ENCODE results near the gene INHBC.
"Not testable (repeated sequence)": the region's sequence is repeated elsewhere in the genome, so short reads cannot be mapped to it uniquely, and the experiment has no call there.

Gene INHBC

DNA sequence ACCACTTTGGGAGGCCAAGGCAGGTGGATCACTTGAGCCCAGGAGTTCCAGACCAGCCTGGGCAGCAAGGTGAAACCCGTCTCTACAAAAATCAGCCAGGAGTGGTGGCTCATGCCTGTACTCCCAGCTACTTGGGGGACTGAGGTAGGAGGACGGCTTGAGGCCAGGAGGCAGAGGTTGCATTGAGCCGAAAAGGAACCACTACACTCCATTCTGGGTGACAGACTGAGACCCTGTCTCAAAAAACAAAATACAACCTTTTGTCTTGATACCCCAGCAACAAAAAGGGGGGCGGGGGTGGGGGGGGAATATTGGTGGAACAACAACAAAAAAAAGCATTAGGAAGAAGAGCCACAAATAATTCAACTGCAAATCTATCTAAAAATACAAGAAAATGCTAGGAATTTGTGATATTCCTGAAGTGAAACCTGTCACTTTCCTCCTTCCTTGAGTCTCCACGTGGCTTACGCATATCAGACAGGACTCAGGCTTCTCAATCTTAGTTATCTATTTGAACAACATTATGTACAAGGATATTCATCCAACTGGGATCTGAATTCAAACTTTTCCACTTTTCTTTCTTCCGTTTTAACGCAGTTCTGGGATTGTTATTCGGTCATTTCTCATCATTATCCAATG is 5.0 kb upstream of the INHBC start:
- no peak for DNase-seq

DNA sequence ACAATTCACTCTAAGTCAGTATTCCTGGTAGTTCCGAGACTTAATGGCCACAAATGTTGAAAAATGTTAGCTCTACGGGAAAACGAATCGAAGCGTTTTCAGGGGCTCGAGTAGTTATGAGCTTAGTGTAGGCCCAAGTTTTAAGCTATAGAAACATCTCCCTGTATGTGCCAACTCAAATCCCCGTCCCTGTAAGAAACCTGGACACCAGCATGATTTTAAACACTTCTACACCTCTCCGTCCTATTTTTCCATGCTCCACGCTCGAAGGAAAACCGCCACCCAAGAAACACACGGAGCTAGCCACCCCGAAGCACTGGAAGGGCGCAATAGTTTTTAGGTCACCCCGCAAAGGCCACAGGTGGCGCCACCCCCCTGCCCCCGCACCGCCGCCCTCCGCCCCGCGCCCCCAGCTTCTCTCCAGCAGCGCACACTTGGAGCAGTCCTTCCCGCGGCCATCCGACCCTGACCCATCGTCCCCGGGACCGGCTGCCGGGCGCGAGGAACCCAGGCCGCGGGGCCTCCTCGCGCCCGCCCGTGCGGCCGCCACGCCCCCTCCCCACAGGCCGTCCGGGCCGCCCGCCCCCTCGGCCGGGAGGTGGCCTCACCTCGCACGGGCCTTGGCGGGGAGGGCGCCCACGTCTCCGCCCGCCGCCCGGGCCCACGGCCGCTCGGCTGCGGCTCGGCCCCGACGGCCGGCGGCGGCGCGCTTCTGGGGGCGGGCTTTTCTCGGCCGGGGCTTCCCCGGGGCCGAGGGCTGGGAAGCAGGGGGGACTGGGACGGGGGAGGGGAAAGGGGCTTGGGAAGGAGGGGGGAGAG is 4.3 kb upstream of the INHBC start:
- DNase-seq = peak; percentile 64

DNA sequence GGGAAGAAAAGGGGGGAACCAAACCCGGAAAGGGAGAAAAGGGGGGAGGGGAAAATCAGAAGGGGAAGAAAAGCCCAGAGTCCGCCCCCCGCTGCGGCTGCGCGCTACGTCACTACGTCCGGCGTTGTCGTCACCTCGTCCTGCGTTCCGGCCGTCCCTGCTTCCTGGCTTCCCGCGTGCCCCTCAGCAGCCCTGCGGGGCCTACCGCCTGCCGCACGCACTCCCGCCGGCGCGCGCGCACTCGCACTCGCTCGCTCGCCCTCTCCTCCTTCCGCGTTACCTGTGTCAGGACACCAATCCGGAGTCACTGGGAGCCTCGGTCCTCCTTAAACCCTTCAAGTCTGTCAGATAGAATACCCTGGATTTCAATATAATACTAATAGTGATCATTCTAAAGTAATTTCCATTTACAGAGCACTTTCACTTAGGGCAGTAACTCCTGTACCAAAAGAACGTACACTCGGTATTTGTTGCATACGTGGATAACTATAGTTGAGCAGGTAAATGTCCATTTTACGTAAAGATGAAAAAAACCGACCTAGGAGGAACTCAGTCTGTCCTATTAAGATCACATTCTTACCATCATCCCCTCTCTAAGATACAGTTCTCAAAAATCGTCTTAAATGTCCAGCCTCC is 3.5 kb upstream of the INHBC start, which contains the start of gene R3HDM2:
Gene R3HDM2, minus strand, starts transcription at position 113 of the 636 bp plus-strand sequence. CDS start 120,615 bp downstream, outside the sequence.
- peak; percentile 95 for DNase-seq

DNA sequence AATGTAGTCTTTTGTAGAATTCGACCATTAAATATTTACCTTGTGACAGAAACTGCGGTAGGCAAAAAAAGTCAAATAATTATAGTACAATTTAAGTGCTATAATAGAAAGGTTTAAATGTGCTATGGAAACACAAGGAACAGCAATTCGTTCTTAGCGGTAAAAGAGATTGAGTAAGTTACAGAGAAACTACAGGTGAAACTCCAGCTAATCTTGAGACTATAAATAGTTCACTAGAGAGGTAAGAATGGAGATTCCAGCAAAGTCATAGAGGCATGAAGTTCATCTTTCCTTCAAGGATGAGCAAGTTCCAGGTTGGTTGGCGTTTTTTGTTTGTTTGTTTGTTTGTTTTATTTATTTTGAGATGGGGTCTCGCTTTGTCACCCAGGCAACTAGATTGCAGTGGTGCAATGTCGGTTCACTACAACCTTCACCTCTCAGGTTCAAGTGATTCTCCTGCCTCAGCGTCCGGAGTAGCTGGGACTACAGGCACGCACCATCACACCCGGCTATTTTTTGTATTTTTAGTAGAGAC is 2.9 kb upstream of the INHBC start:
- no peak for DNase-seq

DNA sequence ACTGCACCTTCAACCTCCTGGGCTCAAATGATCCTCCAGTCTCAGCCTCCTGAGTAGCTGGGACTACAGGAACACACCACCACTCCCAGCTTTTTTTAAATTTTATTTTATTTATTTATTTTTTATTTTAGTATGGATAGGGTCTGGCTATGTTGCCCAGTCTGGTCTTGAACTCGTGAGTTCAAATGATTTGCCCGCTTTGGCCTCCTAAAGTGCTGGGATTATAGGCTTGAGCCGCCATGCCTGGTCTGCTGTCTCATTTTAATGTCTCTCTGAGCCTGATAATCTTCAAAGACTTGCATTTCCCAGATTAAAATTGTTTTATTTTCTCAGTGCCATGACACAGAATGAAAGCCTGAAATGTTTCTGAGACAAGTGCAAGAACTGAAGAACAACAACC is 1.2 kb upstream of the INHBC start:
- no peak for DNase-seq

DNA sequence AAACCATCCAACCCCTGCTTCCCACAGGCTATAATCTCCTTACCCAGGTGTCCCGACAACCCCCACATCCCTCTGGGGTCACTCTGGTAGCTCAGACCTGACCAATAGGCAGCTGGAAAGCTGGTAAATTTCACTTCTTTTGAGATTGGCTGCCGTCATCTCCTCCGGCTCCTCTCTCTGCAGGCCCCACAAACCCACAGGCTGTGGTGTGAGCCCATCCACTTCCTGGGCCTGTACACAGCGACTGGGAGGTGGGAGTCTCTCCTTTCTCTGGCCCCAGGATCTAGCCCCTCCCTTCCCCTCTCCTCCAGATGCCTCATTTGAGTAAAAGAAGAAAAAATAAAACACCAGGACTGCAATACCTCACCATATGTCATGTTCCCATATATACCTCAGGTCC is 709 bp downstream of the INHBC start:
- DNase-seq = no peak

DNA sequence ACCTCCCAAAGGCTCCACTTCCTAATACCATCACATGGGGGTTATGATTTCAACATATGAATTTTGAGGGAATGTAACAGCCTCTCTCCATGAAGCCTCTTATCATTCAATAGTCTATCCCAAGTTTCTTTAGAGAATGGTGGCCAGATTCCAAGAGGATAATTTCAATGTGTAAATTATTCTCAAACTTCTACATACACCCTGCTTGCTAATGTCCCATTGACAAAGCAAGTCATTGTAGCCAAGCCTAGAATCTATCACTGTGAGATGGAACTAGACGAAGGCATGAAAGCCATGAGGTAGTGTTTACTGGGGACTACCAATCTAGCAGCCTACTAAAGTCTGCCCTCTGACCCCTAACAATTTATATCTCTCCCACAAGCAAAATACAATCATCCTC is 3.8 kb downstream of the INHBC start:
- DNase-seq = no peak

DNA sequence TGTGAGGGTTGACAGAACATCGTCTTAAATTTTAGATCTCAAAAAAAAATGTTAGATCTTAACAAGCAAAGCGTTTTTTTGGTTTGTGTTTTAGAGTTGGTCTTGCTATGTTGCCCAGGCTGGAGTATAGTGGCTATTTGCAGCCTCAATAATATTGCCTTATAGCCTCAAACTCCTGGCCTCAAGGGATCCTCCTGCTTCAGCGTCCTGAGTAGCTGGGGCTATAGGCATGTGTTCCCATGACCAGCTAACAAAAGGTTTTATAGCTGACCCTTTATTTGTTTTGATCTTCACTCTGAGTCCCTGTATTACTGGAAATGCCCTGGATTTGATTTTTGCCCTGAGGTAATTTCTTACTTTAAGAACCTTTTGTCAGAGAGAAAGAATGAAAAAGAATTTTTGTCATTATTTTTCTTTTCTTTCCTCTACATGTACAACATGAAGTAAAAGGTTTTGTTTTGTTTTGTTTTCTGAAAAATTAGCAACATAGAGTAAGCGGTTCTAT is 5.2 kb downstream of the INHBC start:
- no peak for DNase-seq

DNA sequence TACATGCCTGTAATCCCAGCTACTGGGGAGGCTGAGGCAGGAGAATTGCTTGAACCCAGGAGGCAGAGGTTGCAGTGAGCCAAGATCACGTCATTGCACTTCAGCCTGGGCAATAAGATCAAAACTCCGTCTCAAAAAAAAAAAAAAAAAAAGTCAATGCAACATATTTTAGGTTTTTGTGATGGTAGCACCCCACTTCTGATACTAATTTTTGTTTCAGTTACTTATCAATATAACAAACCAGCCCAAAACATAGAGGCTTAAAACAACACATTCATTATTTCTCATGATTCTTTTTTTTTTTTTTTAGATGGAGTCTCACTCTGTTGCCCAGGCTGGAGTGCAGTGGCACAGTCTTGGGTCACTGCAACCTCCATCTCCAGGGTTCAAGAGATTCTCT is 6.8 kb downstream of the INHBC start:
- DNase-seq = not testable (repeated sequence)

DNA sequence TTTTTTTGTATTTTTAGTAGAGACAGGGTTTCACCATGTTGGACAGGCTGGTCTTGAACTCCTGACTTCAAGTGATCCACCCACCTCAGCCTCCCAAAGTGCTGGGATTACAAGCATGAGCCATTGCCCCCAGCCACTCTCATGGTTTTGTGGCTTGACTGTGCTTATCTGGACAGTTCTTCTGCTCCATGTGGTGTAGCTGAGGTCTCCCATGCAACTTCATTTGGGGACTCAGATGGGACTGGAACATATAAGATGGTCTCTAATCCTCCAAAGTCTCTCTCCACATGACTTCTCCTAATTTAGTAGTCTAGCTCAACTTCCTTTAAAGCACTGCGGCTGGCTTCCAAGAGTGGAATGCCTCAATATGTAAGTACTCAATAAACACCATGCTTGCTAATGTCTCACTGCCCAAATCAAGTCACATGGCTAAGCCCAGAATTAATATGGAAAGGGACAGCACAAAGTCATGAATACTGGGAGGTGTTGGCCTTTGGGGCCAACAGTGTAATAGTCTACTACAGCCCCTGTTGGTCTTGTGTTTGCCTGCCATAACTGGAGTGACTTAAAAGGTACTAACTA is 7.4 kb downstream of the INHBC start:
- no peak for DNase-seq

DNA sequence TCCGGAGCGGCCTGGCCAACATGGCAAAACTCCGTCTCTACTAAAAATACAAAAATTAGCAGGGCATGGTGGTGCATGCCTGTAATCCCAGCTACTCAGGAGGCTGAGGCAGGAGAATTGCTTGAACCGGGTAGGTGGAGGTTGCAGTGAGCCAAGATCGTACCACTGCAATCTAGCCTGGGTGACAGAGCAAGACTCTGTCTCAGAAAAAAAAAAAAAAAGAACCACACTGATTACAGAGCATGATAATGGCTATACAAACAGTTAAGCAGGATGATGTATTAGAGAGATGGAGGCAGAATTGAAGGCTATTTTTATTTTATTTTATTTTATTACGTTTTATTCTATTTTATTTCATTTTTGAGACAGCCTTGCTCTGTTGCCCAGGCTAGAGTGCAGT is 9.8 kb downstream of the INHBC start:
- DNase-seq = not testable (repeated sequence)

DNA sequence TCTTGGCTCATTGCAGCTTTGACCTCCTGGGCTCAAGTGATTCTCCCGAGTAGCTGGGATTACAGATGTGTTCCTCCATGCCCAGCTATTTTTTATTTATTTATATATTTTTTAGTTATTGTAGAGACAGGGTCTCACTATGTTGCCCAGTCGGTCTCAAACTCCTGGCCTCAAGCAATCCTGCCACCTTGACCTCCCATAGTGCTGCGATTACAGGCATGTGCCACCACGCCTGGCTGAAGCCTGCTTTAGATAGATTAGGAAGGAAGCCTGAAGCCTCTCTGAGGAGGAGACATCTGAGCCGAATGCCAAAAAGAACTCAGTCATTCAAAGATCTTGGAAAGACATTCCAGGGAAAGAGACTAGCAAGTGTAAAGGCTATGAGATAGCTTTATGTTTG is 10.2 kb downstream of the INHBC start:
- DNase-seq = no peak

DNA sequence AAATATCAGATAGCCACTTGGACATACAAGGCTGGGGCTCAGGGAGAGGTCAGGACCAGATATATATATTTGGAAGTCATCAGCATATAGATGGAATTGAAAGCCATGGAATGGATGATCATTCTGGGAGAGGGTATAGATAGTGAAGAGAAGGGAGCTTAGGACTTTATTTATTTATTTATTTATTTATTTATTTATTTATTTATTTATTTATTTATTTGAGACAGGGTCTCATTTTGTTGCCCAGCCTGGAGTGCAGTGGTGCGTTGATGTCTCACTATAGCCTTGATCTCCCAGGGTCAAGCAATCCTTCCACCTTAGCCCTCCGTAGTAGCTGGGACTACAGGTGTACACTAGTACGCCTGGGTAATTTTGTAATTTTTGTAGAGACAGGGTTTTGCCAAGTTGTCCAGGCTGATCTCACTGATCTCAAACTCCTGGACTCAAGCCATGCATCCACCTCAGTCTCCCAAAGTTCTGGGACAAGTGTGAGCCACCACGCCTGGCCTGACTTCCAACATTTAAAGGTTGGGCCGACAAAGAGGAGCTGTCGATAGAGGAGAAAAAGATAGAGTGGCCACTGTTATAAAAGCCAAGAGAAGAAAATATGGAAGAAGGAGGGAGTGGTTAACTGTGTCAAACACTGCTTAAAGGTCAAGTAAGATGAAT is 11.8 kb downstream of the INHBC start:
- DNase-seq = no peak

DNA sequence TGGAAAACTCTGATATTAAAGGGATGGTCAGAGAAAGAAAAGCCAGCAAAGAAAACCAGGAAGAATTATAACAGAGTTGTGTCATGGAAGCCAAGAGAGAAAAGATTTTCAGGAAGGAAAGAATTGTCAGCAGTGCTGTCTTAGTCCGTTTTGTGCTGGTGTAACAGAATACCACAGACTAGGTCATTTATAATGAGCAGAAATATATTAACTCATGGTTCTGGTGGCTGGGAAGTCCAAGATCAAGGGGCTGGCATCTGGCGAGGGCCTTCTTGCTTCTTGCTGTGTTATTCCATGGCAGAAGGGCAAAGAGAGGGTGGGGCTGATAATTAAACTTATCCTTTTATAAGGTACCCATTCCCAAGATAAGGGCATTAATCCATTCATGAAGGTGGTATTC is 14.1 kb downstream of the INHBC start:
- DNase-seq = no peak

DNA sequence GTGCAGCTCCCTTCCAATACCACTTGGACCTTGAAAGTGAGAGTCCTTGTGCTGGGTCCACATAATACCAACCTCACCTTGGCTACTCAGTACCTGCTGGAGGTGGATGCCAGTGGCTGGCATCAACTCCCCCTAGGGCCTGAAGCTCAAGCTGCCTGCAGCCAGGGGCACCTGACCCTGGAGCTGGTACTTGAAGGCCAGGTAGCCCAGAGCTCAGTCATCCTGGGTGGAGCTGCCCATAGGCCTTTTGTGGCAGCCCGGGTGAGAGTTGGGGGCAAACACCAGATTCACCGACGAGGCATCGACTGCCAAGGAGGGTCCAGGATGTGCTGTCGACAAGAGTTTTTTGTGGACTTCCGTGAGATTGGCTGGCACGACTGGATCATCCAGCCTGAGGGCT is 14.8 kb downstream of the INHBC start:
- no peak for DNase-seq

DNA sequence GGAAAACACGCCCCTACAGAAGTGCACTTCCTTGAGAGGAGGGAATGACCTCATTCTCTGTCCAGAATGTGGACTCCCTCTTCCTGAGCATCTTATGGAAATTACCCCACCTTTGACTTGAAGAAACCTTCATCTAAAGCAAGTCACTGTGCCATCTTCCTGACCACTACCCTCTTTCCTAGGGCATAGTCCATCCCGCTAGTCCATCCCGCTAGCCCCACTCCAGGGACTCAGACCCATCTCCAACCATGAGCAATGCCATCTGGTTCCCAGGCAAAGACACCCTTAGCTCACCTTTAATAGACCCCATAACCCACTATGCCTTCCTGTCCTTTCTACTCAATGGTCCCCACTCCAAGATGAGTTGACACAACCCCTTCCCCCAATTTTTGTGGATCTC is 15.5 kb downstream of the INHBC start:
- DNase-seq = no peak

DNA sequence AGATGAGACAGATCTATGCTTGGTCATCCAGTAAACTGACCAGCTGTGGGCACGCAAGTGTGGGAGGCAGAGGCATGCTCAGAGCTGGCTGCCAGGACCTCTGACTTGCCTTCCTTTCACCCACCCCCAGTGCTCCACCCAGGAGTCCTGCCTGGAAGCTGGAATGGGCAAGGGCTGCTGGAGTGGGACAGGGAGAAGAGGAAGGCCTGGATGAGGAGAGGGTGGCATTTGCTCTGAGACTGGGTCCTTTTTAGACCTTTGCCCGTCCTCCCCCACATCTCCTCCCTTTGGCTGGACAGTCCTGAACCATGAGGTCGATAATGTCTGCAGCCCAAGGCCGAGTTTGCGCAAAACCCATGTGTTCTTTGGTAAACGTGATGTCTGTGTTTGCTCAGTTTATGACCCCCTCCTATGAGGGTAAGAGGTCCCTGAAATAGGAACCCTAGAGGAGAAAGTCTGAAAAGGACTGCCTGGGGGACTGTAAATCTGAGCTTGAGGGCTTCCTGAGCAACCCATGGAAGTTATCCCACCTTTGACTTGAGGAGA is 16.7 kb downstream of the INHBC start:
- DNase-seq = no peak

DNA sequence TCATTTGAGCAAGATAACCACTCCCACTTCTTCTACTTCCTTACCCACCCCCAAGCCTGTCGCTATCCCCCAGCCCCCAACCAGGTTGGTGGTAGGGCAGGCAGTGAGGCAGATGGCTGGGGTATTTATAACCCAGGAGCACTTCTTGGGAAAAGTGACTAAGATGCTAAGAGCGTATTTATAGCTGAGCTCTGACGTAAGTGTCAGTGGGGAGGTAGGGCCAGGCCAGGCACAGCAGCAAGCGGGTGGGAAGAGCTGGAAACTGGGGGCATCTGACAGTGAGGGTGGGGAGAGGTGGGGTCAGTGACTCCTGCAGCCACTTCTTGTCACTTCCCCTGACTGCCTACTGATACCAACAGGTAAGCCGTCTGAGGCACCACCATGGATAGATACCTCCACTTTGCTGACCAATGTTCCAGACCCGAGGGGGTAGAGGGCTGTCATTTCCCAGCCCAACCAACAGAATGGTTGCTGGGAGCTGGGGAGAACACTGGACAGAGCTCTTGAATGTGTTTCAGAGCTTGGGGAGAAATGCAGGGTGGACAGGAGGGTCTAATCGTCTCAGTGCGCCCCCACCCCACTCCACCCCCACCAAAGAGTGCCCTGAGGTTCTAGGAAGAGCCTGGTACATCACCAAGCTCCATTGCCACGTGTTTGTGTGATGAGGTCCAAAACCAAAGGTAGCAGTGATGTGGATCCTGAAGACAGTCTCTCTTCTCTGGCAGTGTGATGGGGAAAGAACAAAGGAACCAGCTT is 17.8 kb downstream of the INHBC start:
- no peak for DNase-seq

DNA sequence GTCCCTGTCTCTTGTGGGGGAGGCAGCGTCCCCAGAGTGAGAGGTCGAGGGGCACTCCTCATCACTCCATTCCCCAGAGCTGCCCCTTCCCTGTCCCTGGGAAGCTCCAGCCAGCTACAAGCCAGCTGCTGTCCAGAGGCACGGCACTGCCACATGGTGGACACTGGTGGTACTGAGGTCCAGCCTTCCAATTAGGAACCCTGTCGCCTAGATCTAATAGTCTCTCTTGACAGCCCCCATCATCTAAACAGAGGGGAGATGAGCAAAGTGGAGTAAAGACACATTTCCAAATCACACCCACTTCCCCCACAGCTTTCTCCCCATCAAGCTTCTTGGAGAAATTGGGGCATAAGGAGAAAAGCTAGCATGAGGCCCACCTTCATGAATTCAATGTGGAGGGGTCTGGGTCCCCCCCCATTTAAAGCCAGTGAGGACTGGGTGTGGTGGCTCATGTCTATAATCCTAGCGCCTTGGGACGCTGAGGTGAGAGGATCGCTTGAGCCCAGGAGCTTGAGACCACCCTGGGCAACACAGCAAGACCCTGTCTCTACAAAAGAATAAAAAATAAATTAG is 18.4 kb downstream of the INHBC start:
- DNase-seq = peak; percentile 65

DNA sequence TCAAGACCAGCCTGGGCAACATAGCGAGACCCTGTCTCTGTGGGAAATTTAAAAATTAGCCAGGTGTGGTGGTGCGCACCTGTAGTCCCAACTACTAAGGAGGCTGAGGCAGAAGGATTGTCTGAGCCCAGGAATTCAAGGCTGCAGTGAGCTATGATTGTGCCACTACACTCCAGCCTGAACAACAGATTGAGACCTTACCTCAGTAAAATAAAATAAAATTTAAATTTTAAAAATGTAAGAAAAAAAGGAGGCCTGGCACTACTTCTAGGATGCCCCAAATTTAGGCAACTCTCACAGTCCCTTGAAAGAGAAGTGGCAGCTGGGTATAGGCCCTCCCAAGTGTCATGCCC is 19.6 kb downstream of the INHBC start:
- DNase-seq = no peak
